Activated T-helper 1 cell treated with Interleukin-2 at 50 U/mL for 16 hours (primary cell): ENCODE measurements around the gene TFG.

Experiments used
- DNase-seq: peaks from one replicate; pipeline ENCODE4 v3.0.0-alpha.2; 2020; ENCODE audit warnings: low read depth

TFG gene

GRCh38 chr3:100756441-100756840, 47.1 kb downstream of the TFG start:
- DNase-seq: no peak

GRCh38 chr3:100759159-100759558, 49.9 kb downstream of the TFG start:
- no peak for DNase-seq

- DNase-seq: no peak
Observed at GRCh38 chr3:100759950-100760349, 50.7 kb downstream of the TFG start.

DNA sequence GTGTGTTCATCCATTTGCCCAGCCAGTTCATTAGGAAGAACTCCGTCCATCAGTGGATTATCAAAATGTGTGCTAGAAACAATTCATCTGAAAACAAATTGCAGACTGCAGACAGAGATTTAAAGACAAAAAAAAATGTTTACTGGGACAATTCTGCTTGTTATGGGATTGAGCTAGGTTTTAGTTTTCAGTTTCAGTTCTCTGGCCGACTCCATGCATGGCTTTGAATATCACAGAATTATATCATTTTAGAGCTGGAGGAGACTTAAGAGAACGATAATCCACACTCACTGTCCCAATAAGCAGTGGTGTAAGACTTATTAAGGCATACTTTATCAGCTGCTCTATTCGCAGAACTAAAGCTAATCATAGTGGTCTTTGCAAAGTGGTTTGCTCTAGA, 51.1 kb downstream of the TFG start:
- no peak for DNase-seq

DNA sequence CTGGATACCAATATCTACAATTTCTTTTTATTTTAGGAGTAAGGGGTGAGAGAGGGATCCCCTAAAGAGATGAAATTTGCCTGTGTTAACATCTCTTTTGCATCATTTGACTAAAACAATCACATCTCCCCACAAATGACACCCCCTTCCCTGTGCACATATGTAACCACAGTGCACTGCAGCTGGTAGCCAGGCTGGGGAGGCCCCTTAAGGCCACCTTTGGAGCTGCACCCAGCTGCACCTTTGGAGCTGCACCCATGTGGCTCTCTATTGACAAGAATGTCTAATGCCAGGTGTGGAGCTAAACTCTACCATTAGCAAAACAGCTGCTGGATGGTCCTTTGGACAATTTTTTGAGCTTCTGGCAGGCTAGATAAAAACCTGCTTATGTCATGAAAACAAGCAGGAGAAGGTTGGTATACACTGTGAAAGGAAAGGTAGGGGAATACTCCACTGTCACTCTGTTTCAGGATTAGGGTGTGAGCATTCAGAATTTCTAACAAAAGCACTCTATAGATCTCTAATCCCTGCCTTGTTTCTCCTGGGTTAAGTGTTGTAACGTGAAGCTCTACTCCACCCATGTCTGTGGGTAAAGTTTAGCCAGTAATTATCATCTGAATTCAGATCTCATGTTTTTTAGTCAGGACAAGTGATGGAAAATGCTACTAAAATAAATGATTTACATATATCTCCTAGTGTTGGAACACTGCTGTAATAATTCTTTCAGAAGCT, 52.1 kb downstream of the TFG start:
- no peak for DNase-seq

GRCh38 chr3:100761951-100762350, 52.7 kb downstream of the TFG start:
- DNase-seq: no peak

DNA sequence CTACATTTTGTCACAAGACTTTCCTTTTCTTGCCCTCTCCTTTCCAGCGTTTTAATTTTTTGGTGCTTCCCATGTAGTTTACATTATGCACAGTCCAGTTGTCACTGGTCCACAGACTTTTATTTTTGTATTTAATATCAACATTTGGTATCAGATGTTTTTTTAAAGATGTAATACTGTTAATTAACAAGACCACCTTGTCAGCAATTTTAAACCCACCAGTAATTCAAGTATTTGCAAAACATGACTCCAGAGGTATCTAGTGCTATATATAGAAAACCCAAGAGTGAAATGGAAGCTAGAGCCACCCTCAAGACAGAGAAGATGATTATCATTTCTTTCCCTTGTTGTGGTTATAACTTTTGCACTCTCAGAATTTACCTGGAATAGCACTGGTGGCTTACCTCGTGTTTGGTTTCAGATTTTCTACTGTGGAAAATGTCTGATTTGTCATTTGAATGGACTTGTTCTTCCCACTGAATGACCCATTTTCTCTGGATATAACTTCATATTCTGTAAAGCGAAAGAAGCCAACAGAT, 56.2 kb downstream of the TFG start:
- DNase-seq: no peak

DNA sequence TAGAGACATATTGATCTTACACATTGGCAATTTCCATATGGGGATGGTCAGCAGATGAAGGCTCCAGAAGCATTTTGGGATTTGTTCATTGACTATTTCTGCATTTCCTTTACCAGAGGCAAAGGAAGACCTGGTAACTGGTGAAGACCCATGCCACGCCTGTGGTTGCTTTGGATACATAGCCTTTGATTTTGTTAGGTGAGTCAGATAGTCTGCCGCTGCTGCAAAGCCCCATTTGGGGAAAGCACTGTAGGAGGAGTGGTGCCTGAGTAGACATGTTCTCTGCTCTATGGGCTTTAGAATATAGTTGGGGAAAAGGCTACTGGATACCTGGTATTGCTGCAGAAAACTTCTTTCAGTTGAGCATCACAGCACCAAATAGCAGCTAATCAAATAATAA, 56.8 kb downstream of the TFG start:
- DNase-seq: no peak

DNA sequence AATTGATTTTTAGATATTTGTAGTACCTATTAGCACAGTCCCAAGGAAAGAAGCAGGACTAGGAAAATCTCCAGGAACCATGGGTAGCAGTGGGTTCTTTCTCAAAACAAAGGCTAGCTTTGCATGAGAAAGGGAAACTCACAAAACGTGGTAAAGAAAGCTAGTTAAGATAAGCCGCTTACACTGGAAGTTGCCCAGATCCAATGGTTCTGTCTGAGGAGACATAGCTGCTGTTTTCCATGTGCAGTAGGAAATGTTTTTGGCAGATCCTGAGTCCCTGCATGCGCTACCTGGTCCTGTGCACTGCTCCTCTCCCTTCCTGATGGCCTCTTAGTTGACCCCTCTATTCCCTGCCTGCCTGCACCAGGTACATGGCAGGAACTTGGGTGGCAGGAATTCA, 60.4 kb downstream of the TFG start:
- no peak for DNase-seq

DNA sequence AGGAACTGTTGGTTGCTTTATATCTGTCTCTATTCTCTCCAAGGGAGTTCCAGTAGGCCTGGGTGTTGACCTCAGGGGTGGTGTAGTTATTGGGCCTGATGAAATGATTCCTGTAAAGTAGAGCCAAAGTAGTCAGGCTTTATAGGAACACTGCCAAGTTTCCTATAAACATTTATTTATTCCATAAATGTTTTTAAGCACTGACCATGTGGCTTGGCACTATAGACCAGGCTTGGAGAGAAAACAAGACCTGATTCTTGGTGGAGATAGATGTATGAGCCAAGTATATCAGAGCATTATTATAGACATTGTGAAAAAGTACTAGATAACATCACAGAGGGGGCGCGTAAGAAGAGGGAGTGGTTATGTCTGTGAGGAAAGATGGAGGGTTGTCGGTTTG, 65.9 kb downstream of the TFG start:
- no peak for DNase-seq

GRCh38 chr3:100775669-100776068, 66.4 kb downstream of the TFG start:
- DNase-seq: no peak

DNA sequence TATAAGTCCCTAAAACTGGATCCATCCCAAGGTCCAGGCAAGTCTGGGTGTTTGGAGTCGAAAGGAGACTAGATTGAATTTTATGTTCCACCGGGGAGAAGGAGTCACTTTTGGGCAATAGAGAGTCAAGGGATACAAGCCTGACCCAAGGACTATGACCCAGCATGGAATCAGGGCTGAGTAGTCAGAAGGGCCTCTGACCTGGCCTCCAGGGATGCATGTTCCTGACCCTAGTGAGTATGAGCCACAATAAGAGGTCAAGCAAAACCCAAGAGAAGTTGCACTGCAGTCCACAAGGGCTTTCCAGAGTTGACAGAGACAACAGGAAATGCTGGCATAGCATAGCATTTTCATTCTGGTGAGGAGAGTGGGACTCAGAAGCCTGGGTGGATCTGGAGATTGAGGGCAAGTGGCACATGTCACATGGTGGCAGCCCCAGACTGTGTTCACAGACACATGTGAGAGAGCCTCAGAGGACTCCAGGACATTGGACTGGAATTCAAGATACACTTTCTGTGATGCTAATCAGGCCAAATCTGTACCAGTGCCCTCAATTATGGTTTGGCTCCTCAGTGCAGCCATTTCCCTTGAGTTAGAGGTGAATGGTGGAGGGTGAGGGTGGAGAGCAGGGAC, 66.9 kb downstream of the TFG start:
- DNase-seq: no peak

DNA sequence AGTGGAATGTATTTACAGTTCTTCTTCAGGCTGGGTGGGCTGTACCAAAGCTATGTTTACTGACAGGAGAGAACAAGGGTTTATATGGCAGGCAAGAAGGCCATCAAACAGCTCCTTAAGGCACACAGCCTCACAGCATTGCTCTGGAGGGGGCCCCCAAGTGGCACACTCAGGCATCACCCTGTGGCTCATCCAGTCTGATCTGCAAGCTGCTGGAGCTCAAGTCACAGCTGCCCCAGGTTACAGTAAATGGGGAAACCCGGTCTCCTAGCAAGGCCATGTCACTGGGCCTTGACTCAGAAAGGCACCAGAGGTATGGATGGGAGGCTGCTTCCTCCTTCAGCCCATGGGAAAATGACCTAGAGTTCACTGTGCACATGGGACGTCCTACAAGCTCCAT, 67.5 kb downstream of the TFG start:
- DNase-seq: no peak

- no peak for DNase-seq
Observed at GRCh38 chr3:100777271-100777670, 68.0 kb downstream of the TFG start.

- DNase-seq: no peak
Observed at GRCh38 chr3:100779480-100779879, 70.2 kb downstream of the TFG start.

DNA sequence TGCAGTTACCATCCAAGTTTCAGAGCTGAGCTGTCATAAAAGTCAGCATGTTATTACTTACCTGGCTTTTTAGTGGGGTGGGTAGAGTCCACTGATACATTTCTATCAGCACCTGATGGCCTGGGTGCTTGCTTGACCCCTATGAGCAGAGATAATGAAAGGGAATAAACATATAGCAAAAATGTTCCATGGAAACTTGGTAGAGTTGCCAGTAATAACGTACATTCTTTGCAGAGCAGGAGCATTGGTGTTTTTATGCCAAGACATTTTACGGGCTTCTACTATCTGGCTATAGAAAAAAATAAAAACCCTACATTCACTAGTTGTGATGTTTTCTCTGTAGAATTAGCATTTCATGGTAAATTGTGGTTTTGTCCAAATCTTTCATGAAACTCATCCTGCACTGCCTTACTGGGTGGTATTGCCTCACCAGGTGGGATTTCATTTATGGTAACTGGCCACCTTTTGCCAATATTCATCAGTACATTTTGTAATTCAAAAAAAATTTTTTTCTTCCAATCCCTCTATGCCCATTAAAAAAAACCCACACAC, 70.9 kb downstream of the TFG start:
- no peak for DNase-seq

DNA sequence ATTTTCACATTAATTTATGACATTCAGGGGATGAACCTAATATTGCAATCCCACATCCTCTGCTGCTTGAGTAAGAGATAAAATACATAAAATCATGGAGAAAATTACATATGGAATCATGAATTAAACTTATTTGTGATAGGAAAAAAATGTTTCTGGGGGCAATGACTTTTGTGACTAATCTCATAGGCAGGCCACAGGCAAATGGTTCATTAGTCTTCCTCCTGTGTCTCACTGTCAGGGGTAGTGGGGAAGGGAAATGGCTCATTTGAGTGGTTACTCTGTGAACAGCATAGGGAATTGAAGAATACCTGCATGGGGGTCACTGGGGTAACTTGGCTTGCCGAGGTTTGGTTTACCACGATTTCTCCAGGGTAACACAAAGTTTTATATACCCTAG, 72.0 kb downstream of the TFG start:
- DNase-seq: no peak

GRCh38 chr3:100782348-100782747, 73.1 kb downstream of the TFG start:
- no peak for DNase-seq

GRCh38 chr3:100782906-100783305, 73.6 kb downstream of the TFG start:
- DNase-seq: no peak

- DNase-seq: no peak
Observed at GRCh38 chr3:100783619-100784018, 74.3 kb downstream of the TFG start.

GRCh38 chr3:100789579-100789978, 80.3 kb downstream of the TFG start:
- DNase-seq: no peak

DNA sequence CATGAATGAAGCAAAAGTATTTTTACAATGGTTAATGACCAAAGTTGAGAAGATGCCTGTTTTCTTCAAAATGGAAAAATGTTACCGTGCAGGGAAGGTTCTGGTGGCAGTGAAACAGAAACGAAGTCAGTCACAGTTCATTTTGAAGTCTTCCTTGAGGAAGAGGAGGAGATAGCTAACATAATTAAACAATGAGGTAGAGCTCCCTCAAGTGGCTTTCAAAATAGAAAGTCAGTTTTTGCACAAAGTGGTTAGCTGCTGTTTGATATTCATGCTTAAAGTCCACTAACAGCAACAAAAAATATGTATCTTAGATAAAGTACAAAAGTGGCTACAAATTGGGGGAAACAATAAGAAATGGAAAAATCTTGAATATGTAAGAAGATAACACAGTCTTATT, 87.3 kb downstream of the TFG start:
- no peak for DNase-seq

GRCh38 chr3:100798012-100798411, 88.7 kb downstream of the TFG start:
- no peak for DNase-seq
